Calu3 (cell line): Measurements from ENCODE around the gene FREM1. TPM values are rescaled to one million over a fixed set of nuclear protein-coding genes. Genes with fewer than 3 reads are reported as not detected.

Experiments used
- BruUV-seq: library from RNA; stranded (reverse); fragments of 400-500 nt; replicated peaks from 2 replicates; lab custom pipeline; 2021; lab: Mats Ljungman, UMichigan
- CTCF ChIA-PET: fragments of 300-600 bp; sonication (Branson Sonifier 250); formaldehyde crosslinking; loops from one replicate; lab custom pipeline; 2022; ENCODE audit warnings: antibody characterized with exemption; lab: Charles Lee
- DNase-seq: peaks from one replicate; pipeline ENCODE4 v3.0.0; 2022
- H3K27ac Mint-ChIP-seq: one replicate; pipeline ENCODE4 v1.8.0; 2022; ENCODE audit warnings: mixed read lengths; ENCODE audit not compliant: unreplicated experiment
- H3K27me3 Mint-ChIP-seq: one replicate; pipeline ENCODE4 v1.8.0; 2022; ENCODE audit warnings: mixed read lengths; ENCODE audit not compliant: unreplicated experiment
- H3K36me3 Mint-ChIP-seq: one replicate; pipeline ENCODE4 v1.8.0; 2022; ENCODE audit warnings: mild to moderate bottlenecking, moderate library complexity, mixed read lengths; ENCODE audit not compliant: insufficient read depth, unreplicated experiment
- H3K4me1 Mint-ChIP-seq: one replicate; pipeline ENCODE4 v1.8.0; 2022; ENCODE audit warnings: mild to moderate bottlenecking, low read depth, mixed read lengths; ENCODE audit not compliant: unreplicated experiment
- H3K4me3 Mint-ChIP-seq: one replicate; pipeline ENCODE4 v1.8.0; 2022; ENCODE audit warnings: mild to moderate bottlenecking, low read depth, moderate library complexity, mixed read lengths; ENCODE audit not compliant: unreplicated experiment
- H3K9me3 Mint-ChIP-seq: one replicate; pipeline ENCODE4 v1.8.0; 2022; ENCODE audit warnings: low read depth, mixed read lengths; ENCODE audit not compliant: unreplicated experiment
- CTCF ChIP-seq: fragments of 200-600 bp; IDR thresholded peaks from one replicate; pipeline ENCODE4 v1.8.0; 2022; ENCODE audit warnings: antibody characterized with exemption; ENCODE audit not compliant: unreplicated experiment
- intact Hi-C: fragments of 100-400 bp; cut with micrococcal nuclease; formaldehyde crosslinking; loops from one replicate; pipeline ENCODE4 v1.10.0; 2022; ENCODE audit not compliant: unreplicated experiment
- total RNA-seq: library from RNA; stranded (reverse); gene quantifications from 2 replicates; pipeline ENCODE4 v1.2.3, GENCODE V29; 2022

Gene FREM1
- total RNA-seq, 1 experiment from 2014 or later = not detected

GRCh38 chr9:14843163-14843562 lies 67.1 kb downstream of the FREM1 start:
- no peaks in the 10 kb centered on the region for H3K36me3 Mint-ChIP-seq
- CTCF ChIA-PET = no interaction called here
- peaks cover 75% of the 10 kb centered on the region for H3K27me3 Mint-ChIP-seq
- H3K4me3 Mint-ChIP-seq = no peak overlapping the region
- intact Hi-C loops = no loop called here
- BruUV-seq = no TSS peak
- no peak for TF ChIP-seq CTCF
- no peak overlapping the region for H3K27ac Mint-ChIP-seq
- no peaks in the 10 kb centered on the region for H3K4me1 Mint-ChIP-seq
- DNase-seq = no peak
- H3K9me3 Mint-ChIP-seq = peaks cover 2% of the 10 kb centered on the region

GRCh38 chr9:14842269-14842668 lies 68.0 kb downstream of the FREM1 start:
- Mint-ChIP-seq H3K4me1 (no peaks in the 10 kb centered on the region), H3K36me3 (no peaks in the 10 kb centered on the region), H3K27ac (no peak overlapping the region), H3K27me3 (peaks cover 66% of the 10 kb centered on the region), H3K4me3 (no peak overlapping the region), H3K9me3 (peaks cover 2% of the 10 kb centered on the region)
- no peak for TF ChIP-seq CTCF
- CTCF ChIA-PET = no interaction called here
- DNase-seq = no peak
- BruUV-seq = no TSS peak
- intact Hi-C loops = no loop called here

- no peaks in the 10 kb centered on the region for H3K36me3 Mint-ChIP-seq
- no TSS peak for BruUV-seq
- CTCF ChIA-PET = no interaction called here
Measured at GRCh38 chr9:14838701-14839100, 71.5 kb downstream of the FREM1 start.

GRCh38 chr9:14836885-14837284 lies 73.3 kb downstream of the FREM1 start:
- Mint-ChIP-seq H3K4me1 (no peaks in the 10 kb centered on the region), H3K4me3 (no peak overlapping the region), H3K27me3 (peaks cover 31% of the 10 kb centered on the region), H3K36me3 (no peaks in the 10 kb centered on the region), H3K27ac (no peak overlapping the region), H3K9me3 (peaks cover 2% of the 10 kb centered on the region)
- intact Hi-C loops = no loop called here
- DNase-seq = no peak
- no peak for TF ChIP-seq CTCF
- CTCF ChIA-PET = no interaction called here
- BruUV-seq = no TSS peak

More at GRCh38 chr9:14838701-14839100, 71.5 kb downstream of the FREM1 start:
- TF ChIP-seq CTCF = no peak
- DNase-seq = no peak
- intact Hi-C loops = no loop called here
- peaks cover 49% of the 10 kb centered on the region for H3K27me3 Mint-ChIP-seq
- H3K9me3 Mint-ChIP-seq = peaks cover 2% of the 10 kb centered on the region
- H3K4me1 Mint-ChIP-seq = no peaks in the 10 kb centered on the region
- H3K27ac Mint-ChIP-seq = no peak overlapping the region
- no peak overlapping the region for H3K4me3 Mint-ChIP-seq

- TF ChIP-seq CTCF = no peak
- no TSS peak for BruUV-seq
- Mint-ChIP-seq H3K9me3 (no peaks in the 10 kb centered on the region), H3K27me3 (peaks cover 8% of the 10 kb centered on the region), H3K36me3 (no peaks in the 10 kb centered on the region), H3K4me3 (no peak overlapping the region), H3K27ac (no peak overlapping the region), H3K4me1 (no peaks in the 10 kb centered on the region)
- CTCF ChIA-PET = no interaction called here
- intact Hi-C loops = no loop called here
- DNase-seq = no peak
Measured at GRCh38 chr9:14831661-14832060, 78.6 kb downstream of the FREM1 start.
